Thyroid gland (tissue), 4 donors: Measurements from ENCODE around the gene RAPGEF3. TPM values are rescaled to one million over a fixed set of nuclear protein-coding genes. Genes with fewer than 3 reads are reported as not detected.

Source experiments
- DNase-seq, 2 donors: peaks; one replicate each; pipeline ENCODE4 v3.0.0-alpha.2; 2019
- H3K27ac ChIP-seq, 3 donors: fragments of 200-600 bp; sonication (generic); 1 replicate in 2 of 3; 2 replicates in 1 of 3; pipeline ENCODE4 v1.5.1; 2016 to 2019; ENCODE audit warnings: mild to moderate bottlenecking in 1 of 3, moderate library complexity in 1 of 3
- H3K27me3 ChIP-seq: fragments of 200-600 bp; sonication (generic); one replicate; pipeline ENCODE4 v1.5.1; 2019
- H3K36me3 ChIP-seq, 2 donors: fragments of 200-600 bp; sonication (generic); one replicate each; pipeline ENCODE4 v1.5.1; 2016 to 2019
- H3K4me1 ChIP-seq, 2 donors: fragments of 200-600 bp; sonication (generic); one replicate each; pipeline ENCODE4 v1.5.1; 2017 to 2019
- H3K4me3 ChIP-seq, 3 donors: fragments of 200-600 bp; sonication (generic); replicated peaks in 1 of 3; 1 replicate in 2 of 3; 2 replicates in 1 of 3; pipeline ENCODE4 v1.5.1; 2016; ENCODE audit warnings: mild to moderate bottlenecking in 1 of 3
- H3K9me3 ChIP-seq: fragments of 200-600 bp; sonication (generic); one replicate; pipeline ENCODE4 v1.5.1; 2017
- POLR2A ChIP-seq, 2 donors: fragments of 450-650 bp; IDR thresholded peaks; one replicate each; pipeline ENCODE4 v1.6.1; 2017; ENCODE audit warnings: antibody characterized with exemption in 2 of 2, mild to moderate bottlenecking in 2 of 2, moderate library complexity in 1 of 2
- WGBS, 2 donors: methylation state at CpG; one replicate each; pipeline ENCODE4 v1.1.5; 2017; 5-methylcytosine and 5-hydroxymethylcytosine counted together
- intact Hi-C: fragments of 100-400 bp; cut with DNase I; formaldehyde crosslinking; loops from one replicate; pipeline ENCODE4 v1.15.1; 2023
- total RNA-seq, 4 donors: library from RNA; depleted of rRNA; stranded (reverse); fragments of >200 nt; gene quantifications; one replicate each; pipeline ENCODE4 v1.2.3, GENCODE V29; 2016
- TF ChIP-seq, protein P1 (sequence below), 6 experiments: fragments of 200-600 bp in 3 of 6; fragments of 450-650 bp in 3 of 6; sonication (generic) in 3 of 6; IDR thresholded peaks; one replicate each; pipeline ENCODE4 v1.5.1; 2016 to 2019; ENCODE audit warnings: antibody characterized with exemption in 6 of 6, mild to moderate bottlenecking in 2 of 6, inconsistent platforms in 1 of 6, moderate library complexity in 1 of 6

The RAPGEF3 gene
- total RNA-seq, 4 donors from 2014 or later, result 87.3 to 178 (median 125) TPM

DNA sequence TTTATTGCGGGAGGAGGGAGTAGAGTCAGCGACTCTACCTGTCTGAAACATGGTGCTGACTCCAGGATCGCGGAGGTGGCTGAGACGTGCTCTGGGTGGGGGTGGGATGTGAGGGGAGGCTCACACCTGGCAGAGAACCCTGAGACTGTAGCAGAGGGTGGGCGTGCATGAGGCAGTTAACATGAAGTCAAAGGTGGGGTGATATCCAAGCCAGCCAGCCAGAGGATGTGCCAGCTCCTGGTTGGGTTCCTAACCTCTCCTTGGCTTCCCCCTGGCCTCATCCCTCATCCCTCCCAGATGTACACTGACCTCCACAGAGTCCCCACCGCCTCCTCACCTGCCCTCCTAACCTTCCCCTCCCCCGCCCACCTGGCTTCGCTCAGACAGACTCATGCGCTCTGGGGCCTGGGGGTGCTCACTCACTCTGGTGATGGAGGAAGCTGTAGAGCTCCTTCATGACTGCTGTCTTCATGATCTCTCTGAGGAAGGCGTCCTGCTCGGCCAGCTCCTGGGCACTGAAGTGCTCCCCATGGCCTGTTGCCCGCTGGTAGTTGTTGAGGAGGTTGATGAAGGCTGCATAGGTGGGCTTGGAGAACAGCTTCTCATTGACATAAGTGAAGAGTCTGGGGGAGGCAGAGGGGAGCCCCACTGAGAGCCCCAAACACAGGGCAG lies 42.7 kb downstream of the RAPGEF3 start:
- Histone ChIP-seq H3K36me3 (no peaks in the 10 kb centered on the region), H3K27ac (peak overlapping the region; percentile 14 to 95 (median 46)), H3K4me3 (no peak overlapping the region), H3K9me3 (no peaks in the 10 kb centered on the region), H3K27me3 (no peaks in the 10 kb centered on the region), H3K4me1 (peaks cover 17 to 44% of the 10 kb centered on the region in 2 donors)
- 81 to 82% methylated on average over 13 of the region's 13 CpGs for WGBS, 2 donors
- intact Hi-C loops, result loop anchor here (2.0 to 10.0 kb wide), 2 partner anchors 123 to 439 kb away; partner anchors contain the start of gene ASB8
- TF ChIP-seq, protein P1, sequence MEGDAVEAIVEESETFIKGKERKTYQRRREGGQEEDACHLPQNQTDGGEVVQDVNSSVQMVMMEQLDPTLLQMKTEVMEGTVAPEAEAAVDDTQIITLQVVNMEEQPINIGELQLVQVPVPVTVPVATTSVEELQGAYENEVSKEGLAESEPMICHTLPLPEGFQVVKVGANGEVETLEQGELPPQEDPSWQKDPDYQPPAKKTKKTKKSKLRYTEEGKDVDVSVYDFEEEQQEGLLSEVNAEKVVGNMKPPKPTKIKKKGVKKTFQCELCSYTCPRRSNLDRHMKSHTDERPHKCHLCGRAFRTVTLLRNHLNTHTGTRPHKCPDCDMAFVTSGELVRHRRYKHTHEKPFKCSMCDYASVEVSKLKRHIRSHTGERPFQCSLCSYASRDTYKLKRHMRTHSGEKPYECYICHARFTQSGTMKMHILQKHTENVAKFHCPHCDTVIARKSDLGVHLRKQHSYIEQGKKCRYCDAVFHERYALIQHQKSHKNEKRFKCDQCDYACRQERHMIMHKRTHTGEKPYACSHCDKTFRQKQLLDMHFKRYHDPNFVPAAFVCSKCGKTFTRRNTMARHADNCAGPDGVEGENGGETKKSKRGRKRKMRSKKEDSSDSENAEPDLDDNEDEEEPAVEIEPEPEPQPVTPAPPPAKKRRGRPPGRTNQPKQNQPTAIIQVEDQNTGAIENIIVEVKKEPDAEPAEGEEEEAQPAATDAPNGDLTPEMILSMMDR (IDR thresholded peaks at IDR 0.05), result no peak
- TF ChIP-seq POLR2A (IDR thresholded peaks at IDR 0.05), result no peak
- DNase-seq, result no peak

DNA sequence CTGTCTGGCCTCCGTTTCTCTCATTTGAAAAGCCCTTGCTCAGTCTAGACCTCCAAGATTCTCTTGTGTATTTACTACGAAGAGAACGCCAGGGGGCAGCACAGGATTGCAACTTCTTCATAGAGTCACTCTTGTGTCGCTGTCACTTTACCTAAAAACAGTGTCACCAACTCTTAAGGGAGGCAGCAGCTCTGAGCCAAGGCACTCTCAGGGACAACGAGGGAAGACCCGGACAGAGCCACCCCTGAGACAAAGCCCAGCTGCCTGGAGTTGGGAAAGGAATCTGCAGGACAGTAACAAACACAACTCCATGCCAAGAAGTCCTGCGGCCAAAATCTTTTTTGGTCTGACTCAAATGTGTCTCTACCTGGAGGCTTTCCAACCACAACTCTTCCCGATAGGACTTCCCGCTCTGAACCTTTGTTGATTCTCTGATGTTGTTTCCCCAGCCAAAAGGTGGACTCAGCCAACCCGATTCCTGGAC lies 43.2 kb downstream of the RAPGEF3 start:
- Histone ChIP-seq H3K4me1 (peaks cover 17 to 44% of the 10 kb centered on the region in 2 donors), H3K9me3 (no peaks in the 10 kb centered on the region), H3K36me3 (no peaks in the 10 kb centered on the region), H3K4me3 (no peak overlapping the region), H3K27me3 (no peaks in the 10 kb centered on the region), H3K27ac (peak overlapping the region in 2 of 3 donors; percentile 14 to 46)
- no peak for TF ChIP-seq POLR2A (IDR thresholded peaks at IDR 0.05)
- TF ChIP-seq, protein P1 (IDR thresholded peaks at IDR 0.05), result peak; percentile 53 to 89 (median 76)
- WGBS, 2 donors, result 8 to 20% methylated on average over 10 of the region's 10 CpGs
- peak; percentile 79 to 87 for DNase-seq
- intact Hi-C loops, result loop anchor here (2.0 to 10.0 kb wide), 2 partner anchors 123 to 439 kb away; partner anchors contain the start of gene ASB8

DNA sequence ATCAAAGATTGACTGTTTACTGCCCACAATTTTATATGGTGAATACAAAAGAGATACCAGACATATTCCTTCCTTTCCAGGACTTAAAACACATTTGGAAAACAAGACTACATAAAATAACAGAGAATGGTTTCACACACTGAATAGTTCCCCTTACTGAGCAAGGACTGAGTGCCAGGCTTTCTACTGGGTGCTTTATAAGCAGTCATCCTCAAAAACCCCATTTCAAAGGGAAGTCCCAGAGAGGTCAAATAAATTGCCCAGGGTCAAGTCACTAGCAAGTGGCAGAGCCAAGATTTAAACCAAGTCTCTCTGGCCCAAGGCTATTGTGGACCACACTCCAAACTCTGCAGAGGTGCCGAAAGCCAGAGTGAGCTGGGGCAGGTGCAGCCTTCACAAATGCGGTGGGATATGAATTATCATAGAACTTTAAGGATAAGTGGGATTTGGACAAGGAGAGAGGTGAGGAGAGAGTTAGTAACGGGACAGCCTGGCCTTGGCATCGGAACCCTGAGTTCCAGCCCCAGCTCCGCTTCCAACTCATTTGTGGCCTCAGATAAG lies 43.8 kb downstream of the RAPGEF3 start:
- Histone ChIP-seq H3K9me3 (no peaks in the 10 kb centered on the region), H3K4me3 (no peak overlapping the region), H3K4me1 (peaks cover 17 to 44% of the 10 kb centered on the region in 2 donors), H3K27me3 (no peaks in the 10 kb centered on the region), H3K36me3 (no peaks in the 10 kb centered on the region), H3K27ac (peak overlapping the region in 2 of 3 donors; percentile 29 to 46)
- 40 to 45% methylated on average over 5 of the region's 5 CpGs for WGBS, 2 donors
- DNase-seq, result no peak
- TF ChIP-seq POLR2A (IDR thresholded peaks at IDR 0.05), result no peak
- TF ChIP-seq, protein P1 (IDR thresholded peaks at IDR 0.05), result no peak
- intact Hi-C loops, result loop anchor here (2.0 to 10.0 kb wide), 2 partner anchors 124 to 440 kb away; partner anchors contain the start of gene ASB8

DNA sequence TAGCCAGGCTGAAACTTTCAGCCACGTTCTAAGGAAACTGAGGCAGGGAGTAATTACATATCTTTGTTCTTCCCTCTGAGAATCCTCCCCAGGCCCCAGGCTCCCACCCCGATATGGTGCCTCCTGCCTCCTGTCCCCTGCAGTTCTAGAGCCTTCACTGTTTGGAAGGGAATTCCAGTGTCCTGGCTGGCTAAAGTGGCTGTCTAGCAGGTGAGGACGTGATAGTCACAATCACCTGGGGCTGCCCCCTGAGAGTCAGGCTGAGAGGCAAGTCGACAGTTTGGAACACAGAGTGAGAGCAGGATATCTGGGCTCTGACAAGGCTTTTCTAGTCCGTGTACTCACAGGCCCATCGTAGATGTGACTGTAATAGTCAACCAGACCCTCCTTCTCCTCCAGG lies 46.5 kb downstream of the RAPGEF3 start:
- no peaks in the 10 kb centered on the region for H3K36me3 ChIP-seq
- H3K4me1 ChIP-seq, result peaks cover 9 to 26% of the 10 kb centered on the region in 2 donors
- no peak for TF ChIP-seq POLR2A (IDR thresholded peaks at IDR 0.05)
- TF ChIP-seq, protein P1 (IDR thresholded peaks at IDR 0.05), result no peak
- WGBS, 2 donors, result 85 to 90% methylated on average over 6 of the region's 6 CpGs
- no peaks in the 10 kb centered on the region for H3K9me3 ChIP-seq
- H3K27me3 ChIP-seq, result no peaks in the 10 kb centered on the region
- H3K4me3 ChIP-seq, result no peak overlapping the region
- intact Hi-C loops, result loop anchor here (10.0 kb wide), 1 partner anchor 443 kb away; the partner anchor contains the start of gene ASB8
- DNase-seq, result no peak
- H3K27ac ChIP-seq, result no peak overlapping the region

DNA sequence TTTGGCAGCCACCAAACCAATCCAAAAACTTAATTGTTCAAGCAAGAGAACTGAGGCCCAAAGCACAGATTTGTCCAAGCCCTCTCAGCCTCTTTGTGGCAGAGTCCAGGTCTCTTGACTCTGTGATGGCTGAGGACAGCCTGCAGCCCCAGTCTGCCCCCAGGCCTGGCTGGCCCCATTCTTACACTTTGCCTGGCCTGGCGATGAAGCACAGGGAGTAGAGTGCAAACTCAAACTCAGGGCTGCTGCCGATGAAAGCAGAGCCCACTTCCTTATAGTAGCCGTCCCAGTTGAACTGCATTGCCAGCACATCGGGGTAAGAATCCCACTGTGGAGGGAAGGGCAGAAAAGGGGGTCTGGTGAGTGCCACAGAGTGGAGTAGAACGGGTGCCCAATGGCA lies 47.2 kb downstream of the RAPGEF3 start:
- TF ChIP-seq, protein P1 (IDR thresholded peaks at IDR 0.05), result no peak
- no peak for TF ChIP-seq POLR2A (IDR thresholded peaks at IDR 0.05)
- no peak overlapping the region for H3K4me3 ChIP-seq
- H3K4me1 ChIP-seq, result peaks cover 5 to 19% of the 10 kb centered on the region in 2 donors
- no peaks in the 10 kb centered on the region for H3K36me3 ChIP-seq
- WGBS, 2 donors, result 92% methylated on average over 4 to 5 of the region's 5 CpGs
- H3K27me3 ChIP-seq, result no peaks in the 10 kb centered on the region
- no peak for DNase-seq
- intact Hi-C loops, result loop anchor here (10.0 kb wide), 1 partner anchor 443 kb away; the partner anchor contains the start of gene ASB8
- H3K27ac ChIP-seq, result no peak overlapping the region
- H3K9me3 ChIP-seq, result no peaks in the 10 kb centered on the region
